H9 (cell line): ENCODE results near the gene HPSE. TPM values are rescaled to one million over a fixed set of nuclear protein-coding genes. Genes with fewer than 3 reads are reported as not detected.

Experiments
- DNase-seq: peaks from one replicate; pipeline ENCODE4 v3.0.0-alpha.2; 2017
- H2AFZ ChIP-seq: one replicate; pipeline ENCODE4 v1.6.1; 2013; ENCODE audit warnings: mild to moderate bottlenecking, low read length, control low read depth, moderate library complexity
- H2AK5ac ChIP-seq: 2 replicates; pipeline ENCODE4 v1.6.1; 2013; ENCODE audit warnings: low read length, control low read depth, mixed read lengths; ENCODE audit not compliant: insufficient read length
- H2BK120ac ChIP-seq: one replicate; pipeline ENCODE4 v1.6.1; 2013; ENCODE audit warnings: low read depth, mild to moderate bottlenecking, low read length, control low read depth, inconsistent platforms; ENCODE audit not compliant: poor library complexity, severe bottlenecking
- H2BK12ac ChIP-seq: 2 replicates; pipeline ENCODE4 v1.6.1; 2013; ENCODE audit warnings: low read length, control low read depth, mixed read lengths, low read depth; ENCODE audit not compliant: insufficient read length
- H2BK15ac ChIP-seq: 2 replicates; pipeline ENCODE4 v1.6.1; 2013; ENCODE audit warnings: low read depth, low read length, control low read depth
- H2BK20ac ChIP-seq: one replicate; pipeline ENCODE4 v1.6.1; 2013; ENCODE audit warnings: low read depth, mild to moderate bottlenecking, low read length, control low read depth, inconsistent platforms; ENCODE audit not compliant: poor library complexity, severe bottlenecking
- H2BK5ac ChIP-seq: 2 replicates; pipeline ENCODE4 v1.6.1; 2013; ENCODE audit warnings: low read length, control low read depth, mixed read lengths; ENCODE audit not compliant: insufficient read length
- H3K14ac ChIP-seq: 2 replicates; pipeline ENCODE4 v1.6.1; 2013; ENCODE audit warnings: low read length, control low read depth; ENCODE audit not compliant: insufficient read depth
- H3K18ac ChIP-seq: 2 replicates; pipeline ENCODE4 v1.6.1; 2013; ENCODE audit warnings: low read depth, mild to moderate bottlenecking, mixed read lengths, low read length, control low read depth; ENCODE audit not compliant: insufficient read length
- H3K23ac ChIP-seq: 2 replicates; pipeline ENCODE4 v1.6.1; 2013; ENCODE audit warnings: low read length, control low read depth, mixed read lengths, low read depth; ENCODE audit not compliant: insufficient read length
- H3K23me2 ChIP-seq: 2 replicates; pipeline ENCODE4 v1.6.1; 2013; ENCODE audit warnings: low read depth, mild to moderate bottlenecking, mixed read lengths, low read length, control low read depth; ENCODE audit not compliant: insufficient read length, poor library complexity, severe bottlenecking
- H3K27ac ChIP-seq: 2 replicates; pipeline ENCODE4 v1.5.1; 2013; ENCODE audit warnings: low read length, control low read depth, mixed read lengths, low read depth; ENCODE audit not compliant: insufficient read length
- H3K27me3 ChIP-seq: 2 replicates; pipeline ENCODE4 v1.6.1; 2013; ENCODE audit warnings: low read length, control low read depth, inconsistent platforms; ENCODE audit not compliant: insufficient read depth
- H3K4ac ChIP-seq: 2 replicates; pipeline ENCODE4 v1.6.1; 2013; ENCODE audit warnings: low read depth, mild to moderate bottlenecking, control low read depth, inconsistent platforms, low read length, moderate library complexity
- H3K4me1 ChIP-seq: 2 replicates; pipeline ENCODE4 v1.6.1; 2013; ENCODE audit warnings: low read length, control low read depth, inconsistent platforms; ENCODE audit not compliant: insufficient read depth
- H3K4me2 ChIP-seq: 2 replicates; pipeline ENCODE4 v1.6.1; 2013; ENCODE audit warnings: low read length, control low read depth, mixed read lengths; ENCODE audit not compliant: insufficient read length, insufficient read depth
- H3K56ac ChIP-seq: 2 replicates; pipeline ENCODE4 v1.6.1; 2013; ENCODE audit warnings: low read depth, mild to moderate bottlenecking, mixed read lengths, low read length, control low read depth; ENCODE audit not compliant: insufficient read length
- H3K79me1 ChIP-seq: 2 replicates; pipeline ENCODE4 v1.6.1; 2013; ENCODE audit warnings: low read depth, mild to moderate bottlenecking, moderate library complexity, low read length, control low read depth, inconsistent platforms; ENCODE audit not compliant: insufficient read depth, poor library complexity, severe bottlenecking
- H3K79me2 ChIP-seq: 2 replicates; pipeline ENCODE4 v1.6.1; 2013; ENCODE audit warnings: low read length, control low read depth, inconsistent platforms; ENCODE audit not compliant: insufficient read depth
- H3K9ac ChIP-seq: 2 replicates; pipeline ENCODE4 v1.6.1; 2013; ENCODE audit warnings: low read length, control low read depth, mixed read lengths; ENCODE audit not compliant: insufficient read length; ENCODE audit errors: extremely low read depth
- H3K9me3 ChIP-seq: one replicate; pipeline ENCODE4 v1.6.1; 2013; ENCODE audit warnings: low read depth, low read length, inconsistent platforms; ENCODE audit not compliant: control insufficient read depth
- H3T11ph ChIP-seq: one replicate; pipeline ENCODE4 v1.6.1; 2013; ENCODE audit warnings: mild to moderate bottlenecking, low read length, control low read depth, inconsistent platforms
- H4K20me1 ChIP-seq: one replicate; pipeline ENCODE4 v1.6.1; 2013; ENCODE audit not compliant: control insufficient read depth, insufficient read length, insufficient read depth
- H4K5ac ChIP-seq: 2 replicates; pipeline ENCODE4 v1.6.1; 2013; ENCODE audit warnings: low read depth, mild to moderate bottlenecking, mixed read lengths, low read length, control low read depth; ENCODE audit not compliant: insufficient read length
- H4K8ac ChIP-seq: replicated peaks from 2 replicates; pipeline ENCODE4 v1.6.1; 2013; ENCODE audit warnings: low read length, control low read depth, mixed read lengths, low read depth; ENCODE audit not compliant: insufficient read length
- H4K91ac ChIP-seq: 2 replicates; pipeline ENCODE4 v1.6.1; 2013; ENCODE audit warnings: low read depth, mild to moderate bottlenecking, moderate library complexity, mixed read lengths, low read length, control low read depth; ENCODE audit not compliant: insufficient read length
- H3K27ac Mint-ChIP-seq, 3 experiments: 2 replicates in 2 of 3; 3 replicates in 1 of 3; pipeline ENCODE4 v1.8.0; 2020 to 2021; ENCODE audit warnings: mixed read lengths in 3 of 3, mild to moderate bottlenecking in 1 of 3, moderate library complexity in 1 of 3
- H3K27me3 Mint-ChIP-seq: 2 replicates; pipeline ENCODE4 v1.8.0; 2021; ENCODE audit warnings: low read depth, mild to moderate bottlenecking, moderate library complexity, mixed read lengths
- H3K36me3 Mint-ChIP-seq, 3 experiments: 2 replicates in 2 of 3; 3 replicates in 1 of 3; pipeline ENCODE4 v1.8.0; 2020 to 2021; ENCODE audit warnings: low read depth in 3 of 3, mixed read lengths in 3 of 3; ENCODE audit not compliant: insufficient read depth in 1 of 3
- H3K4me1 Mint-ChIP-seq, 2 experiments: 2 replicates each; pipeline ENCODE4 v1.8.0; 2020; ENCODE audit warnings: mixed read lengths in 2 of 2
- H3K4me3 Mint-ChIP-seq, 2 experiments: 2 replicates in 1 of 2; 3 replicates in 1 of 2; pipeline ENCODE4 v1.8.0; 2020 to 2021; ENCODE audit warnings: mild to moderate bottlenecking in 2 of 2, mixed read lengths in 2 of 2, moderate library complexity in 1 of 2
- H3K9me3 Mint-ChIP-seq, 2 experiments: 2 replicates in 1 of 2; 3 replicates in 1 of 2; pipeline ENCODE4 v1.8.0; 2020; ENCODE audit warnings: mild to moderate bottlenecking in 2 of 2, mixed read lengths in 2 of 2, moderate library complexity in 1 of 2
- WGBS: extraction: QIAGEN DNeasy Blood & Tissue Kit; methylation state at CpG from one replicate; pipeline ENCODE4 v1.1.7; 2013; ENCODE audit warnings: missing lambda C conversion rate, low lambda C conversion rate, mixed read lengths; ENCODE audit not compliant: insufficient read length; ENCODE audit errors: extremely low coverage; 5-methylcytosine and 5-hydroxymethylcytosine counted together
- total RNA-seq: library from RNA; stranded (reverse); gene quantifications from 2 replicates; pipeline ENCODE4 v1.2.1, GENCODE V29; 2021
- TF ChIP-seq, protein P1 (sequence below): fragments of 200-600 bp; sonication (generic); conservative IDR thresholded peaks from 3 replicates; pipeline ENCODE4 v1.8.0; 2021; ENCODE audit warnings: antibody characterized with exemption, mild to moderate bottlenecking

HPSE gene
- total RNA-seq, 1 experiment from 2014 or later = 2.0 TPM

GRCh38 chr4:83305187-83305586 lies 29.5 kb downstream of the HPSE start:
- TF ChIP-seq, protein P1, sequence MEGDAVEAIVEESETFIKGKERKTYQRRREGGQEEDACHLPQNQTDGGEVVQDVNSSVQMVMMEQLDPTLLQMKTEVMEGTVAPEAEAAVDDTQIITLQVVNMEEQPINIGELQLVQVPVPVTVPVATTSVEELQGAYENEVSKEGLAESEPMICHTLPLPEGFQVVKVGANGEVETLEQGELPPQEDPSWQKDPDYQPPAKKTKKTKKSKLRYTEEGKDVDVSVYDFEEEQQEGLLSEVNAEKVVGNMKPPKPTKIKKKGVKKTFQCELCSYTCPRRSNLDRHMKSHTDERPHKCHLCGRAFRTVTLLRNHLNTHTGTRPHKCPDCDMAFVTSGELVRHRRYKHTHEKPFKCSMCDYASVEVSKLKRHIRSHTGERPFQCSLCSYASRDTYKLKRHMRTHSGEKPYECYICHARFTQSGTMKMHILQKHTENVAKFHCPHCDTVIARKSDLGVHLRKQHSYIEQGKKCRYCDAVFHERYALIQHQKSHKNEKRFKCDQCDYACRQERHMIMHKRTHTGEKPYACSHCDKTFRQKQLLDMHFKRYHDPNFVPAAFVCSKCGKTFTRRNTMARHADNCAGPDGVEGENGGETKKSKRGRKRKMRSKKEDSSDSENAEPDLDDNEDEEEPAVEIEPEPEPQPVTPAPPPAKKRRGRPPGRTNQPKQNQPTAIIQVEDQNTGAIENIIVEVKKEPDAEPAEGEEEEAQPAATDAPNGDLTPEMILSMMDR = no peak
- H3K4ac ChIP-seq = no peak overlapping the region
- H4K5ac ChIP-seq = no peak overlapping the region
- H2BK120ac ChIP-seq = no peak overlapping the region
- H2BK15ac ChIP-seq = no peak overlapping the region
- no peak overlapping the region for H4K91ac ChIP-seq
- H3K79me2 ChIP-seq = no peaks in the 10 kb centered on the region
- no peak overlapping the region for H2BK20ac ChIP-seq
- no peak overlapping the region for H2BK12ac ChIP-seq
- H3K4me1 ChIP-seq = no peaks in the 10 kb centered on the region; the same call in 1 of the 2 replicates
- H3K23me2 ChIP-seq = no peaks in the 10 kb centered on the region
- no peaks in the 10 kb centered on the region for H4K20me1 ChIP-seq
- H2AK5ac ChIP-seq = no peak overlapping the region
- no peak overlapping the region for H3K4me2 ChIP-seq
- H3T11ph ChIP-seq = no peak overlapping the region
- H3K79me1 ChIP-seq = no peaks in the 10 kb centered on the region
- no peak for DNase-seq
- no peaks in the 10 kb centered on the region for H3K27me3 Mint-ChIP-seq
- H3K9ac ChIP-seq = no peak overlapping the region
- no peak overlapping the region for H3K27ac Mint-ChIP-seq
- H2AFZ ChIP-seq = no peak overlapping the region
- WGBS = no CpG with 5 or more reads among the region's 2 CpGs
- no peak overlapping the region for H3K18ac ChIP-seq
- no peak overlapping the region for H4K8ac ChIP-seq
- H3K9me3 Mint-ChIP-seq = no peaks in the 10 kb centered on the region
- no peaks in the 10 kb centered on the region for H3K9me3 ChIP-seq
- no peak overlapping the region for H3K27ac ChIP-seq
- H3K36me3 Mint-ChIP-seq = no peaks in the 10 kb centered on the region
- H3K4me1 Mint-ChIP-seq = peaks cover 11 to 14% of the 10 kb centered on the region in 2 experiments
- H3K27me3 ChIP-seq = no peaks in the 10 kb centered on the region
- H3K23ac ChIP-seq = no peak overlapping the region
- H3K56ac ChIP-seq = no peak overlapping the region
- no peak overlapping the region for H3K4me3 Mint-ChIP-seq
- H2BK5ac ChIP-seq = no peak overlapping the region
- H3K14ac ChIP-seq = no peak overlapping the region
